NCI-H1930 (cell line): Measurements from ENCODE around the gene PET100.

Experiments used
- DNase-seq, 2 experiments: peaks; one replicate each; lab custom pipeline; 2025; lab: John Stamatoyannopoulos, UW

The PET100 gene

DNA sequence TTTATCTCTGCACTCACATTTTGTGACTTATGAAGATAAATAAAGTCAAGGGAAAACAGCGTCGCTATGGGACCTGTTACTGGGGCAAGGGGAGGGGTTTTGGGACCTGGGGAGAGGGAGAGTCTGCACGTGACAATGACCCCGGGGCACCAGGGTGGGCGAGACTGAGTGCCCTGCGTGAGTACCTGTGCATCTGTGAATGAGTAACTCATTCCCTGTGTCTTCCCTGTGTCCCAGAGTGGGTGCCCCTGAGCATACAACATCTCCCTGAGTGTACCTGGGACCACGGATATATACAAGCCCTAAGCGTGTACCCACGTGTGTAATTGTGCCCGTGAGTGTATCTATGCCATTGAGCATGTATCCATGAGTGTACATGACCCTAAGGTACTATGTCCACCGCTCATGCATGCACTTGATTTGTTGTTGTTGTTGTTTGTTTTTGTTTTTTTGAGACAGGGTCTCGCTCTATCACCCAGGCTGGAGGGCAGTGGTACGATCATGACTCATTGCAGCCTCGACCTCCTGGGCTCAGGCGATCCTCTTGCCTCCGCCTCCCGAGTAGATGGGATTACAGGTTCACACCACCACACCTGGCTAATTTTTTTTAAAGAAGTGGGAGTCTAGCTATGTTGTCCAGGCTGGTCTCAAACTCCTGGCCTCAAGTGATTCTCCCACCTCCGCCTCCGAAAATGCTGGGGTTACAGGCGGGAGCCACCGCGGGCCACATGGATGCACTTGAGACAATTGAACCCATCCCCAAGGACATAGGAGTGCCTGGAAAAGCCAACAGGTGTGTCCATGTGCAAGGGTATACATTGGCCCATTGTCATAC lies 50.4 kb downstream of the PET100 start:
- no peak for DNase-seq

DNA sequence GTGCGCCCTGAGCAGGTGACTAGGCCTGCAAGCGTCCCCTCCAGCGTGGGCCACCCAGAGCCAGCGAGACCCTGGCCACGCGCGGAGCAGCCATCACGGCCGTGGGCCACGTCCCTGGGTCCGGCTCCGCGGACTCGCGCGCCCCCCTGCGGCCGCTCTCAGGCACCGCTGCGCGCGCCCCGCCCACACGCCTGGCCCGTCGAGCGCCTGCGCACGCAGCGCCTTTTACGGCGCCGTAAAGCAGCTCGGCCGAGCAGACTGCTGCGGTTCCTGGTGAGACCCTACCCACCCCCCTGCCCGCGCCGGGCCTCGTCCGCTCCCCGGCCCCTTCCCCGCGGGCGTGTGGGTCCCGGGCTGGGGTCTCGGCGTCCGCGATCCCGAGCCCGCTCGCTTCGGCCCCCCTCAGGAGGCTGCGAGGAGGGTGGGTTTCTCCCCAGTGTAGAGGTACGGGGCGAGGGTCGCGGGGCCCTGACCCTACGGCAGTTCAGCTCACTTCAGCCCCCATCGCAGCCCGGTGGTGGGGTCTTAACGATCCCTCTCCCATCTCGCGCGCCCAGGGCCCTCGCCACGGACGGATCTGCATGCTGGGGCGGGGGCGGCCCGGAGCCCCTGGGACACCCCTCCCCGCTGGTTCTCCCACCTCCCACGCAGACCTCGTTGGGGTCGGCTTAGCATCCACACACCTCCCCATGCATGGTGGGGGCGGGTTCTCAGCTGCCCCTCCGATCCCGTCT lies 51.2 kb downstream of the PET100 start, which contains the start of gene TRAPPC5:
TRAPPC5 (plus strand) TSS at position 228 of the 734 bp plus-strand sequence. CDS start 1,421 bp downstream, outside the sequence.
- peak; percentile 60 to 81 for DNase-seq
